CD4-positive, alpha-beta T cell (primary cell): Measurements from ENCODE around the gene FGD5. TPM values are rescaled to one million over a fixed set of nuclear protein-coding genes. Genes with fewer than 3 reads are reported as not detected.

ENCODE experiments used
- ATAC-seq: fragments of 200-7000 bp; cut with Tn5 transposase; one replicate; pipeline ENCODE4 v1.10.0; 2022; ENCODE audit warnings: mild to moderate bottlenecking; ENCODE audit not compliant: poor library complexity
- CTCF ChIA-PET: fragments of 350-600 bp; sonication (Branson Sonifier 250); formaldehyde crosslinking; loops from one replicate; lab custom pipeline; 2021; ENCODE audit warnings: antibody characterized with exemption, inconsistent platforms; lab: Charles Lee
- POLR2A ChIA-PET: fragments of 350-600 bp; sonication (Branson Sonifier 250); formaldehyde crosslinking; loops from one replicate; lab custom pipeline; 2021; ENCODE audit warnings: antibody characterized with exemption, inconsistent platforms; lab: Charles Lee
- DNase-seq, 14 experiments: peaks; one replicate each; pipeline ENCODE4 v3.0.0-alpha.2; 2013 to 2020; ENCODE audit warnings: mixed read lengths in 2 of 14
- H3K27ac ChIP-seq, 2 donors: one replicate each; pipeline versions ENCODE4 v1.5.1 to v1.7.0; 2013; ENCODE audit warnings: low read length in 2 of 2, low read depth in 1 of 2, mild to moderate bottlenecking in 1 of 2
- H3K27me3 ChIP-seq, 2 experiments: 1 replicate in 1 of 2; 2 replicates in 1 of 2; pipeline versions ENCODE4 v1.6.1 to v1.7.0; 2013; ENCODE audit warnings: low read length in 2 of 2, control low read depth in 1 of 2, mild to moderate bottlenecking in 1 of 2, moderate library complexity in 1 of 2; ENCODE audit not compliant: insufficient read depth in 2 of 2, control insufficient read depth in 1 of 2
- H3K36me3 ChIP-seq: one replicate; pipeline ENCODE4 v1.6.1; 2013; ENCODE audit warnings: low read length, control low read depth; ENCODE audit not compliant: insufficient read depth
- H3K4me1 ChIP-seq: one replicate; pipeline ENCODE4 v1.6.1; 2013; ENCODE audit warnings: low read length, control low read depth; ENCODE audit not compliant: insufficient read depth
- H3K4me3 ChIP-seq: one replicate; pipeline ENCODE4 v1.5.1; 2013; ENCODE audit warnings: mild to moderate bottlenecking, low read length, moderate library complexity
- H3K9me3 ChIP-seq, 2 experiments: 1 replicate in 1 of 2; 2 replicates in 1 of 2; pipeline versions ENCODE4 v1.6.1 to v1.7.0; 2013; ENCODE audit warnings: low read length in 2 of 2, mild to moderate bottlenecking in 2 of 2, control low read depth in 1 of 2, moderate library complexity in 1 of 2; ENCODE audit not compliant: control insufficient read depth in 1 of 2, insufficient read depth in 1 of 2
- H3K27ac Mint-ChIP-seq: one replicate; pipeline ENCODE4 v1.8.0; 2020; ENCODE audit warnings: mixed read lengths
- H3K27me3 Mint-ChIP-seq: one replicate; pipeline ENCODE4 v1.8.0; 2021; ENCODE audit warnings: mixed read lengths
- H3K36me3 Mint-ChIP-seq: one replicate; pipeline ENCODE4 v1.8.0; 2021; ENCODE audit warnings: low read depth, mixed read lengths
- H3K4me1 Mint-ChIP-seq: one replicate; pipeline ENCODE4 v1.8.0; 2021; ENCODE audit warnings: low read depth, mixed read lengths
- H3K4me3 Mint-ChIP-seq: one replicate; pipeline ENCODE4 v1.8.0; 2020; ENCODE audit warnings: mild to moderate bottlenecking, mixed read lengths
- H3K9me3 Mint-ChIP-seq: one replicate; pipeline ENCODE4 v1.8.0; 2020; ENCODE audit warnings: mixed read lengths
- CTCF ChIP-seq: fragments of 200-600 bp; IDR thresholded peaks from one replicate; pipeline ENCODE4 v1.8.0; 2022; ENCODE audit warnings: antibody characterized with exemption, mild to moderate bottlenecking
- intact Hi-C, 2 experiments: fragments of 100-400 bp; cut with DNase I in 1 of 2; cut with micrococcal nuclease in 1 of 2; formaldehyde crosslinking; loops; one replicate each; pipeline versions ENCODE4 v1.15.1 to v1.9.0; 2023 to 2025; cut with DNase I, micrococcal nuclease
- total RNA-seq, 174 experiments: library from RNA in 2 of 174; stranded (reverse) in 2 of 174; gene quantifications; one replicate each; pipeline ENCODE4 v1.2.3 and lab custom pipeline; 2021 to 2026

FGD5 gene
- total RNA-seq, 2 experiments from 2014 or later: not detected

- Histone ChIP-seq H3K9me3 (no peaks in the 10 kb centered on the region), H3K4me1 (peaks cover 16% of the 10 kb centered on the region), H3K36me3 (no peaks in the 10 kb centered on the region), H3K27ac (no peak overlapping the region), H3K27me3 (no peaks in the 10 kb centered on the region), H3K4me3 (no peak overlapping the region)
- intact Hi-C loops: no loop called here
- DNase-seq (no peak), ATAC-seq (no peak)
- ChIA-PET POLR2A (interaction anchor here (0.7 to 1.5 kb wide), 2 partner anchors 10 to 13 kb away, joined by 3 to 5 read pairs; no protein-coding TSS in a partner anchor), CTCF (no interaction called here)
- Mint-ChIP-seq H3K9me3 (no peaks in the 10 kb centered on the region), H3K36me3 (no peaks in the 10 kb centered on the region), H3K27me3 (no peaks in the 10 kb centered on the region), H3K4me3 (no peak overlapping the region), H3K27ac (no peak overlapping the region), H3K4me1 (peaks cover 16% of the 10 kb centered on the region)
- no peak for TF ChIP-seq CTCF
Measured at GRCh38 chr3:14891135-14892132, 72.7 kb downstream of the FGD5 start.

GRCh38 chr3:14892226-14892625, 73.5 kb downstream of the FGD5 start:
- no peaks in the 10 kb centered on the region for H3K27me3 ChIP-seq
- no peak for TF ChIP-seq CTCF
- peaks cover 10% of the 10 kb centered on the region for H3K4me1 Mint-ChIP-seq
- intact Hi-C loops: no loop called here
- ChIA-PET POLR2A (interaction anchor here (1.2 kb wide), 1 partner anchor 9 kb away, joined by 3 read pairs; no protein-coding TSS in a partner anchor), CTCF (no interaction called here)
- H3K4me3 Mint-ChIP-seq: no peak overlapping the region
- no peak overlapping the region for H3K27ac ChIP-seq
- ATAC-seq: no peak
- H3K36me3 ChIP-seq: no peaks in the 10 kb centered on the region
- H3K36me3 Mint-ChIP-seq: no peaks in the 10 kb centered on the region
- peaks cover 16% of the 10 kb centered on the region for H3K4me1 ChIP-seq
- H3K27me3 Mint-ChIP-seq: no peaks in the 10 kb centered on the region
- no peak overlapping the region for H3K27ac Mint-ChIP-seq
- no peaks in the 10 kb centered on the region for H3K9me3 Mint-ChIP-seq
- H3K4me3 ChIP-seq: no peak overlapping the region
- H3K9me3 ChIP-seq: no peaks in the 10 kb centered on the region
- DNase-seq: no peak

- Mint-ChIP-seq H3K36me3 (no peaks in the 10 kb centered on the region), H3K4me1 (peaks cover 10% of the 10 kb centered on the region), H3K27ac (no peak overlapping the region), H3K4me3 (no peak overlapping the region), H3K27me3 (peaks cover under 1% of the 10 kb centered on the region), H3K9me3 (no peaks in the 10 kb centered on the region)
- POLR2A ChIA-PET: no interaction called here
- H3K27me3 ChIP-seq: peaks cover 0 to 3% of the 10 kb centered on the region in 2 experiments
- no peak for ATAC-seq
- peaks cover 16% of the 10 kb centered on the region for H3K4me1 ChIP-seq
- no peak overlapping the region for H3K4me3 ChIP-seq
- H3K36me3 ChIP-seq: no peaks in the 10 kb centered on the region
- intact Hi-C loops: no loop called here
- no peak overlapping the region for H3K27ac ChIP-seq
- CTCF ChIA-PET: interaction anchor here (0.7 to 1.3 kb wide), 2 partner anchors 27 to 495 kb away, joined by 3 to 5 read pairs; no protein-coding TSS in a partner anchor
- no peak for TF ChIP-seq CTCF
- no peaks in the 10 kb centered on the region for H3K9me3 ChIP-seq
- DNase-seq: no peak
Measured at GRCh38 chr3:14894085-14894484, 75.3 kb downstream of the FGD5 start.
